SIG-M5 (cell line): ENCODE results near the gene CHST3.
"Not testable (repeated sequence)": the region's sequence is repeated elsewhere in the genome, so short reads cannot be mapped to it uniquely, and the experiment has no call there.

Experiments
- DNase-seq: peaks from one replicate; lab custom pipeline; 2025; lab: John Stamatoyannopoulos, UW

The CHST3 gene

DNA sequence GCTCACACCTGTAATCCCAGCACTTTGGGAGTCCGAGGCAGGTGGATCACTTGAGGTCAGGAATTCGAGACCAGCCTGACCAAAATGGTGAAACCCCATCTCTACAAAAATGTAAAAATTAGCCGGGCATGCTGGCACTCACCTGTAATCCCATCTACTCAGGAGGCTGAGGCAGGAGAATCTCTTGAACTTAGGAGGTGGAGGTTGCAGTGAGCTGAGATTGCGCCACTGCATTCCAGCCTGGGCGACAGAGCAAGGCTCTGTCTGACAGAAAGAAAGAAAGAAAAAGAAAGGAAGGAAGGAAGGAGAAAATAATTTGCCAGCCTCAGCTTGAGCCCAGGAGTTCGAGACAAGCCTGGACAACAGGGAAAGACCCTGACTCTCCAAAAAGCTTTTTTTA is 24.7 kb downstream of the CHST3 start:
- not testable (repeated sequence) for DNase-seq

DNA sequence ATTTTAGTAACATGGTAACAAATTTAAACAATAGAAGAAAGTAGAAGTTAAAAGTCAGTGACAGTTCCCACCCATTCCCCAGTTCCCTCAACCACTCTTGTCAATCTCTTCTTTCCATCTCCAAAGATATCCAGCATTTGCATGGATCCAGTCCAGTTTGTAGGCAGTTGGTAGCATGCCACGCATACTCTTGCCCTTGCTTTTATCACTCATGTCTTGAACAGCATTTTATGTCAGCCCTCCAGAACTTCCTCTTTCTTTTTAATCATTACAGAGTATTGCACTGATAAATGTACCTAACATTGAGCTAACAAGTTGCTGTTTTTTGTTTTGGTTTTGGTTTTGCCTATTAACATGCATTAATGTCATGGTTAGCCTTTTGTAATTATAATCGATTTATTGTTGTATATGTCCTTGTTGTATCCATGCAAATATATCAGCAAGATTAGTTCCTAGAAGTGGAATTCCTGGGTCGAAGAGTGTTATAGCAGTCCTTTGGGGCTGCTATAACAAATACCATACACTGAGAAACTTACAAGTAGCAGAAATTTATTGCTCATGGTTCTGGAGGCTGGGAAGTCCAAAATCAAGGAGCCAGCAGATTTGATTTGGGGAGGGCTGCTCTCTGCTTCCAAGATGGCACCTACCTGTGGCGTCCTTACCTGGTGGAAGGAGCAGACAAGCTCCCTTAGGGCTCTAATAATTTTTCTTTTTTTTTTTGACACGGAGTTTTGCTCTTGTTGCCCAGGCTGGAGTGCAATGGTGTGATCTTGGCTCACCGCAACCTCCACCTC is 25.7 kb downstream of the CHST3 start:
- DNase-seq: no peak

- DNase-seq: no peak
These were observed 26.6 kb downstream of the CHST3 start for GRCh38 chr10:71990706-71991269.

- DNase-seq: no peak
These were observed 31.3 kb downstream of the CHST3 start for GRCh38 chr10:71995449-71995848.

DNA sequence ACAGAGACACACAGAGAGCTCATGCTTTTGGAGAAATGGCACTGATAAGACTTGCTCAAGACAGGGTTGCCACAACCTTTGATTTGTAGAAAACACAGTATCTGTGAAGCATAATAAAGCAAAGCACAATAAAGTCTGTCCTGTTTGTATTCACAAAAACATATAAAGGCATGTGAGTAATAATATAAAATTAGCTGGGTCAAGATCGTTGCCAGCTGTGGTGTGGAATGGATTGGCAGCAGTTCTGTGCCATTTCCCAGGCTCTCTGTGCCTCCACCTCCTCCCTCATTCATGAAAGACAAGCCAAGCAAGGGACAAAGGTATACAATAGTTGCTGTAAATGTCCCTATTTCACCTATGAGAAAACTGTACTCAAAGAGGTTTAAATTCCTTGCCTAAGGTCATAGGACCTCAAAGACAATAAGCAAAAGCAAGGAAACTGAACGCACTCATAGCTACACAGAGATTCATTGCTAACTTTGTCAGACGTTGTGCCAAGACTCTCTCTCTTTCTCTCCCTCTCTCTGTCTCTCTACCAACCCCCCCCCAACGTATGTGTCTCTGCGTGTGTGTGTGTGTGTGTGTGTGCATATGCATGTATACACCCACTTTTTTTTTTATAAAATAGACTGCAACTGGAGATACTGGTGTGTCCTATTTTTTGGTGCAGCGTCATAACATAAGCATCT is 31.8 kb downstream of the CHST3 start:
- no peak for DNase-seq

GRCh38 chr10:71996592-71997371 is 32.6 kb downstream of the CHST3 start:
- DNase-seq: no peak

GRCh38 chr10:71998119-71998839 is 34.1 kb downstream of the CHST3 start:
- DNase-seq: no peak

DNA sequence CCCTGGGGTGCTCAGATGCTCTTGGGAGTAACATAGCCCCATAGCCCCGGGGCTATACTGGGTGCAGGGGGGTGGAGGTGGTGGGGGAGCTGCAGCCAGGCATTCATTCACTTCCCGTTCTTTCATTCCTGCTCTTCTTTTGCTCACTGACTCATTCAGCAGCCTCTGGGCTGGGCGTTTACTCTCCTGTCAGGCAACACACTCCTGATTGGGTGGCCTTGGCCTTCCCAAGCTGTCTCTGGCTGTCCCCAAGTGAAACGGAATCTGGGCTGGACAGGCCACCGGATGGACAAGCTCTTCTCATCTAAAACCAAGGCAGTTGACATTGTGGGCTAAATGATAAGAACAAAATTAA is 34.6 kb downstream of the CHST3 start:
- no peak for DNase-seq

- no peak for DNase-seq
These were observed 35.3 kb downstream of the CHST3 start for GRCh38 chr10:71999360-72000072.

DNA sequence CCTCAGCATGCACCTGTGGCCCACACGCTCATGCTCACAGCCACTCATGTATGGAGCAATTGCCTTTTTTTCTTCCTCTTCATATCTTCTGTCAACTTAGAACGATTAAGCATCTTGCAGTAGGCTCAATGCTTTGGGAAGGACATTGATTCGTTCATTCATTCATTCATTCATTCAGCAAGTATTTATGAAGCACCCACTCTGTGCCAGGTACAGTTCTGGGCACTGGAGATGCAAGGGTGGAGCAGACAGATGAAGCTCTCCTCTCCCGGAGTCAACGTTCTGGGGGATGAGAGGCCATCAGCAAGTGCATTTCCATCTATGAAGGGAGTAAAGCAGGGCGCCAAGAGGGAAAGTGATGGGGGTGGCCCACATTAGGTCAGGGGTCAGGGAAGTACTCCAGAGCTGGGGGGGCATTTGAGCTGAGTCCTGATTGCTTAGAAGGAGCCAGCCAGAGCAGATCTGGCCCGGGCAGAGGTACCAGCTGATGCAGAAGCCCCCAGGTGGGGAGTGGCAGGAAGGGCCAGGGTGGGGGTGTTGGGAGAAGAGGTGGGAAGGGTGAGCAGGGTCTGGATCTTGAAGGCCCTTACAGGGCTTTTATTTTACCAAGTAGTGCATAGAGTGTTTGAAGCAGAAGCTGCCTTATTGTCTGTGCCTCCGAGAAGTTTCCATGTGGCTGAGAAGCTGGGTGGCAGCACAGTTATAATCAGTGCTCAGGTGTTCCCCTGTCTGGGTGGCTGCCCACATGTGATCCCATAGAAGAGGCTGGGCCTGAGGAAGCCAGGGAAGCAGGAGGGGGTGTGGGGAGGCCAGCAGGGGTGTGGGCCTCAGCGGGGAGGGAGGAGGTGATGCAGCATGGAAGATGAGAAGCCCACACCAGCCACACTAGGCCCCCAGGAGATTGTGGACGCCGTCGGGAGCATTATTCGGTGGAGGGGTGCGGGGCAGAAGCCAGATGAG is 36.2 kb downstream of the CHST3 start:
- DNase-seq: no peak

GRCh38 chr10:72001033-72001395 is 36.8 kb downstream of the CHST3 start:
- no peak for DNase-seq

- DNase-seq: no peak
These were observed 38.4 kb downstream of the CHST3 start for GRCh38 chr10:72002354-72003295.

- no peak for DNase-seq
These were observed 41.8 kb downstream of the CHST3 start for GRCh38 chr10:72006026-72006425.

- no peak for DNase-seq
These were observed 43.2 kb downstream of the CHST3 start for GRCh38 chr10:72007246-72007892.

- DNase-seq: no peak
These were observed 44.1 kb downstream of the CHST3 start for GRCh38 chr10:72008096-72008981.

DNA sequence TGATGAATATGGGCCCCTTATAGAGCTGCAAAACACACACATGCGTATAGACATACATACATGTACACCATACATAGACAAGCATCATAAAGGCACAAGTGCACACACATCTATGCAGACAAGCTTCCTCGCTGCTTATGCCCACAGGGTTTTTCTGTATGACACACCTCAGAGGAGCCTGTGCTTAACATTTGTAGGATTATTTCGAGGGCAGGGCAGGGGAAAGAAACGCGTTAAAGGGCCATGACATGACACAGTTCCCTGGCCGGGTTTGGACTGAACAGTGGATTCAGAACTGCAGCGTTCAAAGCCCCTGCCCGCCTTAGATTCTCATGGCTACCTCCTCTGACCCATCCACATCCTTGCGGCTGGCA is 44.8 kb downstream of the CHST3 start:
- DNase-seq: no peak

DNA sequence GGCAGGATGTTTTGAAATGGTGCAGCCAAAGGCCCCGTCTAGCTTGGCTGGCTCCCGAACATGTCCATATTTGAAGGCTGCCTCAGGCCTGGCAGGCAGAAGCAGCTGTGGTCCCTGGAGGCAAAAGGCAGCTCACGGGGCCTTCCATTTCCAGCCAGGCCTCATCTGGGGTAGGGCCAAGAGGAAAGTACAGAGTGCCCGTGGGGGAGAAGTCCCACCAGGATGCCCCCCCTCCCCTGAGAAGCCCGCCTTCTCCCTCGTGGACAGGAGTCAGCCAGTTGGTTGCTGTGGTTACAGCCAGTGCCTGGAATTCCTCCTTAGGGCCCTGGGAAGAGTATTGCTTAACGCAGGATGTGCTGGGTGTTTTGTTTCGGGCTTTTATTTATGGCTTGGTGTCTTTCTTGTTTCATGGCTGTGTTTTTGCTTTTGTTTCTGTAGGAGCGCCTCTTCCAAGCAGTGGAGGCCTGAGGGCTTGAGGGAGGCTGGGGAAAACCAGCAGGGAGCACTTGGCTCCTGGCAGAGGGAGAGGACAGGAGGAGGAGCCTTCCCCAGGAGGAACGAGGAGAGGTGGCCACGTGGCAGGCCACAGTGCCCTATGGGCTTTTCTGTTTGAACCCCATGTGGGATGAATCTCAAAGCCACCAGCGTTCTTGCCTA is 45.4 kb downstream of the CHST3 start:
- no peak for DNase-seq
